ENCODE results near the gene C20orf144.

C20orf144 gene

GRCh38 chr20:33666293-33667244 lies 4.4 kb downstream of the C20orf144 start, which contains the start of gene ACTL10:
TSS of gene ACTL10 (plus strand) at chr20:33666943. CDS start at chr20:33667498, 555 bp downstream.
- peak; percentile 5 for DNase-seq

GRCh38 chr20:33667245-33667675 lies 5.1 kb downstream of the C20orf144 start:
- DNase-seq, result no peak

- no peak for DNase-seq
Observed at GRCh38 chr20:33667676-33668465, 5.7 kb downstream of the C20orf144 start.

DNA sequence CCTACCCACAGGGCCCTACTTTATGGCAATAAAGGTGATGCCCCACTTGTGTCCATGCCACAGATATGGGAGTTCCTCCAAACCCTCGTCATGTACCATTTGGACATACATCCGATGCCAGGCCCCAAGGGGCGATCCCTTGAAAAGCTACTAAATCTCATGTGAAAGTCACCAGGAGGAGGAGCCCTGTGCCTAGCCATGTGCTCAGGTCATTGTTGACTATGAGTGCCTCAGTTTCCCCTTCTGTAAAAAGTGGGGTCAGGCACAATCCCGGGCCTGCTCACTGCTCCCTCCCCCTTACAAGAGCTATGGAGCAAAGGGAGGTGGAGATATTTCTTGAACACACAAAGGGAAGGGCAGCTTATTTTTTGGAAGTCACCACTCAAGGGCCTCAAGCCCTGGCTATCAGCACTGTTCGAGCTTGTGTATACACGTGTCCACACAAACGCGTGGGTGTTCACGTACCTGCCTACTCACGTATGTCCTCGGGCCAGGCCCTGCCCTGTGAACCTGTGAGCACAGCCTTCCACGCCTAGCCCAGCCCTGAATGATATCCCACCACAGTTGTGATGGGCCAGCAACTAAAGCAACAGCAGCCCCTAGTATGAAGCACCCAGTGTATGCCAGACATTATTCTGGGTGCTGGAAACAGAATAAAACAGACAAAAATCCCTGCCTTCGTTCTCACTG lies 6.5 kb downstream of the C20orf144 start:
- no peak for DNase-seq

DNA sequence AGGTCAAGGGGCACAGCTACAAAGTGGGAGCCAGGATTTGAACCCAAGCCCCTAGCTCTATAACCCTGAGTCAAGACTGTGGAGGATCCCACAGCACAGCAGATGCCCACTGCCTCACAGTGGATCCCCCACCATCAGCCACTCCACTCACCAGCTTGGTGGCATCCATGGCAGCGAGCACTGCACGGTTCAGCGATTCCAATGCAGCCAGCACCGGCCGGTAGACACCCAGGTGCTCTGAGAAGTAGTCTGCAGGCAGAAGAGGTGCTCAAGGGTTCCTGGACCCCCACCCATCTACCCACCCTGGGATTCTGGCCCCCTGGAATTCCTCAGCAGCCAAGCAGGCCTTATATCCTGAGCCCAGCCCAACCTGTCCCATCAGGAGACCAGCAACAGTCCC lies 7.1 kb downstream of the C20orf144 start:
- DNase-seq, result no peak

- no peak for DNase-seq
Observed at GRCh38 chr20:33669873-33670640, 7.9 kb downstream of the C20orf144 start.

DNA sequence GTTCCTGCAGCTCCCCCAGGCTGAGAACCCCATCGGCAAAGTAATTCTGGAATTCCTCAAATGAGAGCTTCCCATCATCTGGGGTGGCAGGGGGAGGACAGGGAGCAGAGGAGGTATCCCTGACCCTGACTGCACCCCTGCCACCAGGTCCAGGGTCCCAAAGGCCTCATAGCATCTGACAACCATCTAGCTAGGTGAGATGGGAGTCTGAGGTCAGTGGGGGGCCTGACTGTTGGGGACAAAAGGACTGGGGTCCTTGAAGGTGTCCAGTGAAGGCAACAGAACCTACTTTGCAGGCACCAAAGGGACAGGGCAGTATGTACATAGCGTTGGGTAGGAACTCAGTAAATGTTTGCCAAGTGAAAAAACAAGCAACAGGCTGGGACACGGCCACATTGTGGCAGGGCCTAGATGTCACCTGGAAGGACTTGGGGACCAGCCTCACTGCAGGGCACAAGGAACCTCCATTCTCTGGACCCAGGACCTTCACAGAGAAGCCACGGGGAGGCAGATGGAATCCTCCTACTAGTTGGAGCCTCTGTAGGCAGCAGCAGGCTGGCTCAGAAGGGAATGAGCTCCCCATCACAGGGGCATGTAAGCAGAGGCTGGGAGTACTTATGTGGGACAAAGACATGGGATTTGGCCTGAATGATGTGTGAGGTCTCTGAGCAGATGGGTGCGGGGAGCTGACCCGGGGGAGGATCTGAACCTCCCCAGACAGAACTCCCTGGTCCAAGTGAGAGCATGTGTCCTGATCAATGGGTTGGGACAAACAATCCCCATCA lies 8.8 kb downstream of the C20orf144 start:
- DNase-seq, result no peak

GRCh38 chr20:33671573-33672288 lies 9.6 kb downstream of the C20orf144 start:
- DNase-seq, result no peak

DNA sequence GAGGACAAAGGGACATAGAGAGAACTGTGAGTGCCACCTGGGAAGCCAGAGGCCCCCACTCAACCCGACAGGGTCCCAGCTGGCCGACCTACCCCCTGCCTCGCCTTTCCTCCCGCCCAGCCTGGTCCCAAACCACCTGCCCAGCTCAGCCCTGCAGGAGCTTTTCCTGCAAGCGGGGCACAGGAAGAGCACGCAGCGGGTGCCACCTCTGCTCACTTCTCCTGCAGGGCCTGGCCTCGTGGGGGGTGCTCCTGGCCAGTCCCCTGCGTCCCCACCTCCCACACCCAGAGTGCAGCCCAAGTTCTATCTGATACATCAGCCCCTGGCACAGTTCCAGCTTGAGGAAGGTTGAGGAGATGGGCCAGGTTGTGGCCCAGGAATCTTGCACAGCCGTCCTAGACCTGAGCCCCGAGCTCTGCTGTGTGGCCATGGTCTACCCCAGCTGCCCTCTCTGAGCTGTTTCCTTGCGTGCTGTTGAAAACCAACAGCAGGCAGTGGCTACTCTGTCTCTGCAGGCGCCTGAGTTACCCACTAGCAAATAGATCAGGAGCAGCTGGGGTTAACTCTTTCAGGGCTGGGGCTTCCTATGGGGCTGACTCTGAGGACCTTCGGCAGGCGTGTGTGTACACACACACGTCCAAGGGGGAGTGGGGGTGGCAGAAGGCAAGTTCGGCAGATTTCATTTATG lies 10.4 kb downstream of the C20orf144 start:
- DNase-seq, result peak; percentile 13

GRCh38 chr20:33673114-33673409 lies 10.9 kb downstream of the C20orf144 start:
- DNase-seq, result no peak

DNA sequence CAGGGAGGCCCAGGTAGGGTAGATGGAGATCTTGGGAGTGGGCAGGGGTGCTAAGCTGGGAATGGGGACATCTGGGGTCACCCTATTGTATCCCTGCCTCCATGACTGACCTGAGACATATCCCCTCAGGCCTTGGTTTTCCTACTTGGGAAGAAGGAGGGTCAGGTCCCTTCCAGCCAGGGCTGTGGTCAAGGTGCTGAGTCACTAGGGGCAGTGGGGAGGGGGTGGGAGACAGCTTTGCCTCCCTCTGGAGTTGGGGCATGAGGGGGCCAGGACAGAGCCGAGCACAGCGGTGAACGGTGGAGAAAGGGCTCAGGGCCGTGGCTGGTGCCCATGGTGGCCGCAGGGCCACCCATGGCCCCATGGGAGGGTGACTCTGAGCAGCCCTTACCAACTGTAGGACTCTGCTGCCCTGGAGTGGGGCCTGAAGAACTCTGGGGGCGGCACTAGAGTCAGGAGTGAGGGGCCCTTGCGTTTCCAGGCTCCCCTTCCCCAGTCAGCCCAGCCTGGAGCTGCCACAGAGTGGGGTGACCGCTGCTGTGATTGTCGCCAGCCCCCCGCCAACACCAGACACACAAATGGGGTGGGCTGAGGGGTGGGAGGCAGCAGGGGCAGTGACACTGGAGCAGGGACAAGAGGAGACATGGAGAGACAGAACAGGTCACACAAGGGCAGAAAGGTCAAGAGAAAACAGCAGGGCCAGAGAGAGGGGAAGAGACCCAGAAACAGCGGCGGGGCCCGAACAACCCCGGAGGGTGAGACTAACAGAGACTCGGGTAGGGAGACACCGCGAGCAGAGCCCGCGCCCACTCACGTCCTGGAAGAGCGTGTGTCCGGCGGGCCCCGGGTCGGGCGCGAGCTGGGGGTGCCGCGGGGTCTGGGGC lies 11.5 kb downstream of the C20orf144 start:
- no peak for DNase-seq

GRCh38 chr20:33674294-33675135 lies 12.4 kb downstream of the C20orf144 start, which contains the start of gene NECAB3:
TSS of gene NECAB3 (minus strand) at chr20:33674428. CDS start at chr20:33674352, 76 bp downstream.
- DNase-seq, result peak; percentile 9

GRCh38 chr20:33675136-33675959 lies 13.2 kb downstream of the C20orf144 start:
- no peak for DNase-seq

DNA sequence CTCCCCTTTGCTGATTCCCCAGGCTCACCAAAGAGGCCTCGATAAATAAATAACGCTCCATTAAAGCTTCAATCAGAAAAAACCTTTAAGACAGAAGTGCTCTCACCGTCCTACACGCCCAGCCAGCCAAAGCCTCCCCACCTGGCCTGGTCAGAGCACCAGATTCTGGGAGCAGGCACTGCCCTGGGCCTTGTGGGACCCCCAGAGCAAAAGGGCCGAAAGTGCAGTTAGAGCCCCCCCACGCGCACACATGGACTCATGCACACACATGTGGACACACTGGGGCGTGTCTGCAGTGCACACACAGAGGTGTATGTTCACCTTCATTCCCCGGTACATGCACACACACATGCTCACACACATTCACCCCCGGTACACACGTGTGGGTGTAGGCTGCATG lies 14.0 kb downstream of the C20orf144 start:
- no peak for DNase-seq

DNA sequence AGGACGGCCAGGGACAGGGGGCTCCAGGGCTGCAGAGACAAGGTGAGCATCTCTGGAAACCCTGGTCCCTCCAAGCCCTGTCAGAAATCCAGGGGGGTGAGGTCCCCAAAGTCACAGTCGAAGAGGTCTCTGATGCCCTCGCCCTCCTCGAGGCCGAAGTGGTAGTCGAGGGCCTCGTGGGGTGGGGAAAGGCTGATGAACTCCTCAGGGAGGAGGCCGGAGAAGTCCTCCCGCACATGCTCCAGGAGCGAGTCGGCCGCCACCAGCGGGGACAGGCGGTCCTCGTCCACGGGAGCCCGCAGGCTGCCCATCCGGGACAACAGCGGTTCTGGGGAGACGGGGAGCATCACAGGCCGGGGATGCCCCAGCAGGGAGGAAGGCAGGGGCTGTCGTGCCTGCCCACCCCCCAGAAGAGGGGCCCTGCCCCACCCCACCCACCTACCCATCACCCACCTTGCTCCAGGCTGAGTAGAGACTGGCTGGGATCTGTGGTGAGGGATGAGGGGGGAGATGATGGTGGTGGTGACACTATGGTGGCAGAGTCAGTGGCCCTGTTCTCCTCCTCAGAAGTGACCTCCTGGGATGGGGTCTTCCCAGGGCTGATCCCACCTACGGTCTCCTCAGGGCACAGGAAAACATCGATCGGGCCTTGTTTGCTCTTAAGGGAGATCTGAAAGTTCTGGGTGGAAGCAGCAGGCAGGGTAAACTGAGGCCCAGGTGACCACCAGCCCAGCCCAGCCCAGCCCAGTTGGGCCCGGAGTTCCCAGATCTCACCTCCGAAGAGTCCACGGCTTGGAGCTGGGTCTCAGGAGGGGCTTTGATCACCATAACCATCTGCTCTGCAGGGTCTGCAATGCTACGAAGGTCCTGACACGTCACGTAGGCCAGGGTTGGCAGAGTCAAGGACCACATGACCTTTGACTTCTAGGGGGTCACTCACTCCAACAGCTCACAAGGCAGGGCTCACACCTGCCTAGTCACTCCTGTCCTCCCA lies 14.8 kb downstream of the C20orf144 start:
- DNase-seq, result no peak

Data from NCI-H1694 treated with DMSO at 0.1 percent for 48 hours (cell line).